T-helper 17 cell (primary cell): ENCODE measurements around the gene NCF4. TPM values are rescaled to one million over a fixed set of nuclear protein-coding genes. Genes with fewer than 3 reads are reported as not detected.

Experiments used
- ATAC-seq: fragments of 150-1000 bp; cut with Tn5 transposase; 2 replicates; pipeline ENCODE4 v1.10.0; 2021; ENCODE audit warnings: mild to moderate bottlenecking, moderate library complexity
- DNase-seq, 3 donors: peaks; one replicate each; pipeline versions ENCODE4 v3.0.0 to v3.0.0-alpha.2; 2020 to 2021
- H3K9me3 ChIP-seq: one replicate; pipeline ENCODE4 v1.7.0; 2013; ENCODE audit warnings: low read length, mild to moderate bottlenecking; ENCODE audit not compliant: control insufficient read depth, poor library complexity, severe bottlenecking
- H3K27ac Mint-ChIP-seq: one replicate; pipeline ENCODE4 v1.8.0; 2022; ENCODE audit warnings: mild to moderate bottlenecking, moderate library complexity, mixed read lengths
- H3K27me3 Mint-ChIP-seq: one replicate; pipeline ENCODE4 v1.8.0; 2022; ENCODE audit warnings: mixed read lengths
- H3K36me3 Mint-ChIP-seq: one replicate; pipeline ENCODE4 v1.8.0; 2022; ENCODE audit warnings: low read depth, mixed read lengths
- H3K4me1 Mint-ChIP-seq: one replicate; pipeline ENCODE4 v1.8.0; 2022; ENCODE audit warnings: mild to moderate bottlenecking, mixed read lengths
- H3K4me3 Mint-ChIP-seq: one replicate; pipeline ENCODE4 v1.8.0; 2022; ENCODE audit warnings: mild to moderate bottlenecking, moderate library complexity, mixed read lengths
- total RNA-seq, 4 donors: library from RNA in 2 of 4; stranded (reverse) in 2 of 4; gene quantifications; one replicate each; pipeline ENCODE4 v1.2.3 and lab custom pipeline; 2022 to 2026

NCF4 gene
- total RNA-seq, 2 donors from 2014 or later, result 31.7 to 37.1 TPM

DNA sequence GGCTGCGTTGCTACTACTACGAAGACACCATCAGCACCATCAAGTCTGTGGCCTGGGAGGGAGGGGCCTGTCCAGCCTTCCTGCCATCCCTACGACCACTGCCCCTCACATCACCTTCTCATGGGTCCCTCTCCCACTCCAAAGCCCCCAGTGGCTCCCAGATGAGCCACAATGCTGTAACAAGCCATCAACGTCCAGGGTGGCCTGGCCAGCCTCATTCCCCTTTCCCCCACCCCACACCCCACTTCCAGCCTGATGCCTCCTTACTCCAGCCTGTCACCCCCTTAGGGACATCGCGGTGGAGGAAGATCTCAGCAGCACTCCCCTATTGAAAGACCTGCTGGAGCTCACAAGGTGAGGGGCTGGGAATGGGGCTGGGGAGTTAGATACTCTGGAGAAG lies 14.9 kb downstream of the NCF4 start:
- ATAC-seq (no peak), DNase-seq (no peak)
- peaks cover 15% of the 10 kb centered on the region for H3K36me3 Mint-ChIP-seq
- H3K27me3 Mint-ChIP-seq, result no peaks in the 10 kb centered on the region
- H3K27ac Mint-ChIP-seq, result peak overlapping the region; percentile 90
- no peak overlapping the region for H3K4me3 Mint-ChIP-seq
- H3K4me1 Mint-ChIP-seq, result peaks cover 14% of the 10 kb centered on the region
- no peaks in the 10 kb centered on the region for H3K9me3 ChIP-seq

DNA sequence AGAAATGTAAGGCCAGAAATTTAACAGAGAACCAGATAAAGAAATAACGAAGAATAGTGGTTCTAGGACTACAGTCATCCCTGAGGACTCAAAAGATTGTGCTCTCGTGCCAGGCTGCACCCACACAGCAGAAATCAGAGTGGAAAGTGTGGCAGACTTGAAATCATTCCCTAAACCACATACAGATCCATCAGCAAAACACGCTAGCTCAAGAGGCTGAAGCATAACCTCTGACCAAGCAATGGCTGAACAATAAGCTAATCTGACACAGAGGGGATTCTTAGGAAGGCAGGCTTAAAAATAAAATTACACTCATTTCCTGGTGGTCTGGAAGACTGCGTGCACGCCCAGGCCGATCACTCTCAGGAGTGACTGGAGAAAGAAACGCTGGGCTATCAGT lies 19.0 kb downstream of the NCF4 start:
- no peaks in the 10 kb centered on the region for H3K27me3 Mint-ChIP-seq
- no peak for ATAC-seq
- DNase-seq, result no peak
- no peaks in the 10 kb centered on the region for H3K9me3 ChIP-seq
- H3K36me3 Mint-ChIP-seq, result peaks cover 12% of the 10 kb centered on the region
- no peak overlapping the region for H3K4me3 Mint-ChIP-seq
- no peak overlapping the region for H3K27ac Mint-ChIP-seq
- no peaks in the 10 kb centered on the region for H3K4me1 Mint-ChIP-seq

DNA sequence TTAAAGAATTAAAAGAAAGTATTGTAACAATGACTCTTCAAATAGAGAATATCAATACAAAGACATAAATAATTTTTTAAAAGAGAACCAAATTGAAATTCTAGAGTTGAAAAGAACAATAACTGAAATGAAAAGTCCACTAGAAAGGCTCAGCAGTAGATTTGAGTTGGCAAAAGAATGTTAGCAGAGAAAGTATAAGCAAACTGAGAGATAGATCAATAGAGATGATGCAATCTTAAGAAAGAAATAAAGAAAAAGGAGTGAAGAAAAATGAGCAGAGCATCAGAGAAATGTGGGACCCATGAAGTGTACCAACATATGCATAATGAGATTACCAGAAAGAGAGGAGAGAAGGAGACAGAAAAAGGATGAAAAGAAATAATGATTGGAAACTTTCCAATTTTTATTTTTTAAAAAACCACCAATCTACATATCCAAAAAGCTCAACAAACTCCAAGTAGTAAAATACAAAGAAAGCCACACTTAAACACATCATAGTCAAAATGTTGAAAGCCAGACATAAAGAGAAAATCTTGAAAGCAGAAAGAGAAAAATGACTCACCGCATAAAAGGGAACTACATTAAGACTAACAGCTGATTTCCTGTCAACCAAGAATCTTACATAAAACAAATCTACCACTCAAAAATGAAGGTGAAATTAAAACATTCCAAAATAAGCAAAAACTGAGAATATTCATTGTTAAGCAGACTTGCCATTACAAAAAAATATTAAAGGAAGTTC lies 20.9 kb downstream of the NCF4 start:
- DNase-seq (no peak), ATAC-seq (peak; percentile 40)
- Mint-ChIP-seq H3K27ac (no peak overlapping the region), H3K4me3 (no peak overlapping the region), H3K27me3 (no peaks in the 10 kb centered on the region), H3K4me1 (no peaks in the 10 kb centered on the region), H3K36me3 (peaks cover 6% of the 10 kb centered on the region)
- H3K9me3 ChIP-seq, result no peaks in the 10 kb centered on the region

- Mint-ChIP-seq H3K27me3 (no peaks in the 10 kb centered on the region), H3K4me1 (peaks cover 11% of the 10 kb centered on the region), H3K27ac (no peak overlapping the region), H3K4me3 (no peak overlapping the region), H3K36me3 (no peaks in the 10 kb centered on the region)
- no peak for ATAC-seq
- DNase-seq, result no peak
- no peaks in the 10 kb centered on the region for H3K9me3 ChIP-seq
Measured at GRCh38 chr22:36884349-36885158, 23.7 kb downstream of the NCF4 start.

DNA sequence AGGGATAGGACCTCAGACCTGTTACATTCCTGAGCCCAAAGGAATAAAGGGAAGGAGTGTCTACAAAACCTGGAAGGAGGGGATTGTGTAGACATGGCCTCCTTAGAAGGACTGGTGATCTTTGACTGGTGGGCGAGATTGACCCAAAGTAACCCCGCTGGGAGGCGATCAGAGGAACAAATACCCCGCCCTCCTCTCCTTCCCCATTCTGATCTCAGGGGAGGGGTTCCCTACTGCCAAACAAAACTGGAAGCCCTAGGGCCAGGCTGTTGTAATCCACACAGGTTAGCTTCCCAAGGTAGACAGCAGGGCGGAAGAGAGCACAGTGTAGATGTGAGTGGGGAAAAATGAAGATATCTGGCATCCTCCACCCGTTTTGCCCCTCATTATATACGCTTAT lies 24.7 kb downstream of the NCF4 start:
- H3K27ac Mint-ChIP-seq, result peak overlapping the region; percentile 1

DNA sequence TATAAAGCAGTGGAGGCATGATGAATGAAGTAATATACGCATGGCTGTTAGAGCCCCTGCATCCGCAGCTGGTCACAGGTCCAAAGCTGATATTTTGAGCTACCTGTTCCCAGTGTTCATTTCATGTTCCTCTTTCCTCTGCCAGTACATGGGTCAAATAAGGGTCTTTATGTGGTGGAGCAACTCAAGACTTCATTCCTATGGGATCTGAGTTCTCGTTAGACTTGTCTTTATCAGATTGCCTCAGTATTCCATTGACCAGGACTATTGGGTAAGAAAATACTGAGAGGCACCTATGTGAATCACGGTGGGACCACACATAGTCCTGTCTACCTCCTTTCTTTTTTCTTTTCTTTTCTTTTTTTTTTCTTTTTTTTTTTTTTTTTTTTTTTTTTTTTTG lies 25.2 kb downstream of the NCF4 start:
- Mint-ChIP-seq H3K36me3 (no peaks in the 10 kb centered on the region), H3K27ac (peak overlapping the region; percentile 1), H3K27me3 (no peaks in the 10 kb centered on the region), H3K4me3 (no peak overlapping the region), H3K4me1 (peaks cover 11% of the 10 kb centered on the region)
- DNase-seq, result no peak
- no peaks in the 10 kb centered on the region for H3K9me3 ChIP-seq
- no peak for ATAC-seq

More for the DNA sequence above, 24.7 kb downstream of the NCF4 start:
- ATAC-seq, result no peak
- DNase-seq, result no peak
- peaks cover 11% of the 10 kb centered on the region for H3K4me1 Mint-ChIP-seq
- no peaks in the 10 kb centered on the region for H3K27me3 Mint-ChIP-seq
- H3K4me3 Mint-ChIP-seq, result no peak overlapping the region
- no peaks in the 10 kb centered on the region for H3K36me3 Mint-ChIP-seq
- no peaks in the 10 kb centered on the region for H3K9me3 ChIP-seq

DNA sequence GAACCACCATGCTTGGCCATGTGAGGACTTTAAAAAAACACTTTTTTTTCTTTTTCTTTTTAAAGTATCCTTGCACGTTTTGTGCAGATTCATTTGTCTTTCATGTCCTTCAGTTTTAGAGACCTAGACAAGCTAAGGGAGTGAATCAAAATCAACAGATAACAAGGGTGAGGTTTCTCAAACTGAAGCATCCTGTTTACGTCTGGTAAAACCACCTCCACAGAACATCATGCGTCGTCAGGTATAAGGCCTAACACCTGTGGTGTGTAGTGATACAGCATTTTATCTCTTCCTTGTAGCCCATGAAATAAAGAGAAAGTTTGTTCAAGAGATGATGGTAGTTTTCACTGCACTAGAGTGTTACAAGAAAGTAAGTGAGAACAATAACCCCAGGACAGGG lies 26.4 kb downstream of the NCF4 start:
- Mint-ChIP-seq H3K27ac (peak overlapping the region; percentile 69), H3K36me3 (no peaks in the 10 kb centered on the region), H3K4me1 (peaks cover 13% of the 10 kb centered on the region), H3K27me3 (no peaks in the 10 kb centered on the region), H3K4me3 (peak overlapping the region; percentile 2)
- ATAC-seq, result peak; percentile 99
- no peaks in the 10 kb centered on the region for H3K9me3 ChIP-seq
- no peak for DNase-seq

- H3K4me1 Mint-ChIP-seq, result peaks cover 13% of the 10 kb centered on the region
- no peak overlapping the region for H3K4me3 Mint-ChIP-seq
- no peaks in the 10 kb centered on the region for H3K9me3 ChIP-seq
- ATAC-seq (no peak), DNase-seq (no peak)
- no peak overlapping the region for H3K27ac Mint-ChIP-seq
- no peaks in the 10 kb centered on the region for H3K36me3 Mint-ChIP-seq
- H3K27me3 Mint-ChIP-seq, result no peaks in the 10 kb centered on the region
Measured at GRCh38 chr22:36891646-36892045, 30.8 kb downstream of the NCF4 start.

DNA sequence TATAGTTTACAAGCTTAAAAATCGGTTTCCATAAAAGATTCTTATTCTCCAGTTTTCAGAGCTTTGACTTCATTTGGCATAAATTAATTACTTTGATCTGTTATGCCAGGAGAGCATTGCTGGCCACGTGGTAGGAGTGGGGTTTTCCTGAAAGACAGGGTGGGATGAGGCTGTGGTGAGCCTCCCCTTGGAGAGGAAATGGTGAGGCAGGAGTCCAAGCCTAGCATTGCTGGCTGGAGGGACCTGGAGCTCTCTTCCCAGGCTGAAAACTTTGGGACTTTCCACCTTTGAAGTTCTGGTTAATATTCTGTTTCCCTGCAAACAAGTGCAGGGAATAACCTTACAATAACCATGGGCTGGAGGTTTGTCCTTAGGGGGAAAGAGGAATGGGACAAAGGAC lies 31.5 kb downstream of the NCF4 start:
- Mint-ChIP-seq H3K27ac (no peak overlapping the region), H3K27me3 (no peaks in the 10 kb centered on the region), H3K4me1 (peaks cover 11% of the 10 kb centered on the region), H3K36me3 (no peaks in the 10 kb centered on the region), H3K4me3 (no peak overlapping the region)
- no peak for ATAC-seq
- DNase-seq, result no peak
- no peaks in the 10 kb centered on the region for H3K9me3 ChIP-seq

DNA sequence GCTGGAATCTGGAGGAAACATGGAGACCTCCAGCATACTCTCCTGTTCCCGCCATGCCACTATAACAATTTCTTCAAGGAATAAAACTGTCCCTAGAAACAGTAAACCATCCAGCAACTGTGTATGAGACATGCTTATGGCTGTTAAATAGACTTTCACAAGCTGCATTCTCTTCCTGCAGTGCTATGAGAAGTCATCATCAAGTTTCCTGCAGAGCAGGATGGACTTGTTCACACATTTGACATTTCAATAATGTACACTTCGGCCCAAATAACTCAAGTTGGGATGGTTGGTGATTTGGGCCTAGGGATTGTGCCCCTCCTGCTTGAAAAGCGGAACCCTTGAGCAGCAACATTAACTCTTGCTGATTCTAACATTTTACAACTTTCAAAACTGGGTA lies 32.5 kb downstream of the NCF4 start:
- H3K9me3 ChIP-seq, result no peaks in the 10 kb centered on the region
- Mint-ChIP-seq H3K27ac (no peak overlapping the region), H3K27me3 (no peaks in the 10 kb centered on the region), H3K4me1 (peaks cover 4% of the 10 kb centered on the region), H3K36me3 (no peaks in the 10 kb centered on the region), H3K4me3 (no peak overlapping the region)
- DNase-seq (no peak), ATAC-seq (no peak)

DNA sequence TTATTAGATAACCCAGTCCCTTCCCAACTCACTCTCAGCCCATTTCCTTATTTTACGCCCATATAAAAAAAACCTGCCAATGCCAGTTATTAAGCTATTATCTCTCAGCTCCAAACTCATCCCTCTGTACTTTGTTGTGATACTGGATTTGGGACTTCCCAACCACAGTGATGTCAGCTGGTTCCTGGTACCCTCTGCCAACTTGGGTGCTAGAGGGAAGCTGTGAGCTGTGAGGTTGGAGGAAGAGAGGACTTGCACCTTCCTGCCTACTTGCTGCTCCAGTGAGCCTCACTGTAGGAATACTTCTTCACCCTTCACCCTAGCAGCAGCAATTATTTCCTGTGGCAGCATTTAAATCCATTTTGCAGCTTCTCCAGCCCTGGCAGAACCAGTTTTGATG lies 33.5 kb downstream of the NCF4 start:
- H3K27me3 Mint-ChIP-seq, result no peaks in the 10 kb centered on the region
- no peaks in the 10 kb centered on the region for H3K36me3 Mint-ChIP-seq
- H3K4me3 Mint-ChIP-seq, result no peak overlapping the region
- H3K9me3 ChIP-seq, result no peaks in the 10 kb centered on the region
- DNase-seq (no peak), ATAC-seq (no peak)
- H3K4me1 Mint-ChIP-seq, result peaks cover 4% of the 10 kb centered on the region
- H3K27ac Mint-ChIP-seq, result no peak overlapping the region

GRCh38 chr22:36897611-36898010 lies 36.8 kb downstream of the NCF4 start:
- Mint-ChIP-seq H3K4me1 (peaks cover 13% of the 10 kb centered on the region), H3K27me3 (peaks cover 7% of the 10 kb centered on the region), H3K27ac (no peak overlapping the region), H3K36me3 (peaks cover 3% of the 10 kb centered on the region), H3K4me3 (no peak overlapping the region)
- no peak for DNase-seq
- ATAC-seq, result no peak
- no peaks in the 10 kb centered on the region for H3K9me3 ChIP-seq

- Mint-ChIP-seq H3K4me3 (no peak overlapping the region), H3K36me3 (peaks cover 5% of the 10 kb centered on the region), H3K27ac (no peak overlapping the region), H3K27me3 (peaks cover 7% of the 10 kb centered on the region), H3K4me1 (peaks cover 13% of the 10 kb centered on the region)
- ATAC-seq (no peak), DNase-seq (no peak)
- no peaks in the 10 kb centered on the region for H3K9me3 ChIP-seq
Measured at GRCh38 chr22:36898690-36899089, 37.9 kb downstream of the NCF4 start.

- no peak for DNase-seq
- no peak for ATAC-seq
- H3K36me3 Mint-ChIP-seq, result peaks cover 7% of the 10 kb centered on the region
- H3K4me1 Mint-ChIP-seq, result peaks cover 13% of the 10 kb centered on the region
- no peaks in the 10 kb centered on the region for H3K9me3 ChIP-seq
- H3K4me3 Mint-ChIP-seq, result no peak overlapping the region
- H3K27me3 Mint-ChIP-seq, result peaks cover 10% of the 10 kb centered on the region
- peak overlapping the region; percentile 1 for H3K27ac Mint-ChIP-seq
Measured at GRCh38 chr22:36899498-36899897, 38.7 kb downstream of the NCF4 start.
